SK-N-SH (cell line): ENCODE results near the gene UCK1. TPM values are rescaled to one million over a fixed set of nuclear protein-coding genes. Genes with fewer than 3 reads are reported as not detected.

Experiments used
- CTCF ChIA-PET: fragments of 300-600, 350-600 bp; formaldehyde crosslinking; extraction: SDS; loops from one replicate; lab custom pipeline; 2021; lab: Yijun Ruan, JAX
- POLR2A ChIA-PET: fragments of 350-600 bp; sonication (Branson Sonifier 250); formaldehyde crosslinking; extraction: SDS; loops from one replicate; lab custom pipeline; 2020; ENCODE audit warnings: antibody characterized with exemption, inconsistent platforms; lab: Yijun Ruan, JAX
- DNase-seq: peaks from one replicate; pipeline ENCODE4 v3.0.0; 2012
- H2AFZ ChIP-seq: fragments of 200-600 bp; sonication (generic); 2 replicates; pipeline ENCODE4 v1.8.1; 2016; ENCODE audit warnings: antibody characterized with exemption, mild to moderate bottlenecking, low read depth
- H3F3A ChIP-seq: fragments of 200-600 bp; sonication (generic); replicated peaks from 2 replicates; pipeline ENCODE3; 2016; ENCODE audit warnings: antibody characterized with exemption, mild to moderate bottlenecking; ENCODE audit not compliant: insufficient read depth
- H3K27ac ChIP-seq, 2 experiments: fragments of 200-500 bp in 1 of 2; fragments of 200-600 bp in 1 of 2; sonication (Bioruptor generic) in 1 of 2; sonication (generic), shearing (Covaris generic) in 1 of 2; 2 replicates each; pipeline versions ENCODE4 v1.5.1 to v1.6.1; 2014 to 2016; ENCODE audit warnings: low read depth in 2 of 2, inconsistent platforms in 1 of 2, low read length in 1 of 2, mild to moderate bottlenecking in 1 of 2, mixed read lengths in 1 of 2
- H3K27me3 ChIP-seq: fragments of 200-600 bp; sonication (generic), shearing (Covaris generic); 2 replicates; pipeline ENCODE4 v1.6.1; 2016; ENCODE audit warnings: mixed run types; ENCODE audit not compliant: insufficient read depth
- H3K36me3 ChIP-seq, 2 experiments: fragments of 200-500 bp in 1 of 2; fragments of 200-600 bp in 1 of 2; sonication (Bioruptor generic) in 1 of 2; sonication (generic) in 1 of 2; replicated peaks in 1 of 2; 2 replicates each; pipeline versions ENCODE3 to v1.5.1; 2014 to 2016; ENCODE audit warnings: low read length in 1 of 2, mild to moderate bottlenecking in 1 of 2; ENCODE audit not compliant: insufficient read depth in 2 of 2, control insufficient read depth in 1 of 2
- H3K4me1 ChIP-seq, 2 experiments: fragments of 200-500 bp in 1 of 2; fragments of 200-600 bp in 1 of 2; sonication (Bioruptor generic) in 1 of 2; sonication (generic), shearing (Covaris generic) in 1 of 2; 2 replicates each; pipeline versions ENCODE4 v1.5.1 to v1.6.1; 2014 to 2016; ENCODE audit warnings: low read depth in 1 of 2, low read length in 1 of 2, mixed run types in 1 of 2; ENCODE audit not compliant: insufficient read depth in 2 of 2, control insufficient read depth in 1 of 2
- H3K4me2 ChIP-seq: fragments of 200-600 bp; sonication (generic), shearing (Covaris generic); 2 replicates; pipeline ENCODE4 v1.6.1; 2017; ENCODE audit warnings: mixed run types
- H3K4me3 ChIP-seq, 2 experiments: fragments of 200-500 bp in 1 of 2; fragments of 200-600 bp in 1 of 2; sonication (Bioruptor generic) in 1 of 2; sonication (generic), shearing (Covaris generic) in 1 of 2; 2 replicates each; pipeline versions ENCODE4 v1.5.1 to v1.8.1; 2014 to 2016; ENCODE audit warnings: low read depth in 2 of 2, inconsistent platforms in 1 of 2, low read length in 1 of 2, mild to moderate bottlenecking in 1 of 2, mixed read lengths in 1 of 2, moderate library complexity in 1 of 2
- H3K79me2 ChIP-seq: fragments of 200-600 bp; sonication (generic); 2 replicates; pipeline ENCODE4 v1.8.1; 2017; ENCODE audit warnings: mild to moderate bottlenecking; ENCODE audit not compliant: insufficient read depth
- H3K9ac ChIP-seq: fragments of 200-600 bp; sonication (generic); 2 replicates; pipeline ENCODE4 v1.6.1; 2017; ENCODE audit warnings: mixed run types
- H3K9me2 ChIP-seq: fragments of 200-600 bp; sonication (generic); 2 replicates; pipeline ENCODE4 v1.6.1; 2017; ENCODE audit warnings: mixed run types
- H3K9me3 ChIP-seq: fragments of 200-600 bp; sonication (generic); 2 replicates; pipeline ENCODE4 v1.6.1; 2017; ENCODE audit warnings: mixed run types, mild to moderate bottlenecking, moderate library complexity
- H4K20me1 ChIP-seq: fragments of 200-600 bp; sonication (generic); 2 replicates; pipeline ENCODE4 v1.6.1; 2017; ENCODE audit warnings: mild to moderate bottlenecking, mixed run types; ENCODE audit not compliant: insufficient read depth
- CHD2 ChIP-seq: fragments of 150-350 bp; IDR thresholded peaks from 2 replicates; pipeline ENCODE4 v1.6.1; 2018; ENCODE audit warnings: low read length; ENCODE audit not compliant: partially characterized antibody
- ELF1 ChIP-seq: IDR thresholded peaks from 2 replicates; pipeline ENCODE4 v1.4.0; 2012
- EP300 ChIP-seq, 2 experiments: IDR thresholded peaks; 2 replicates each; pipeline versions ENCODE4 v1.4.0 to v1.6.1; 2012; ENCODE audit warnings: borderline replicate concordance in 1 of 2, low read depth in 1 of 2, low read length in 1 of 2
- EZH2phosphoT487 ChIP-seq: fragments of 200-600 bp; sonication (generic); IDR thresholded peaks from 2 replicates; pipeline ENCODE4 v1.6.1; 2017; ENCODE audit warnings: low read depth, mixed run types, mild to moderate bottlenecking, antibody characterized with exemption, moderate library complexity, borderline replicate concordance
- FOXJ3 ChIP-seq: sonication (generic); formaldehyde crosslinking; IDR thresholded peaks from 2 replicates; pipeline ENCODE4 v1.5.1; 2020; ENCODE audit warnings: mild to moderate bottlenecking, missing genetic modification reagents
- FOXM1 ChIP-seq: IDR thresholded peaks from 2 replicates; pipeline ENCODE4 v1.4.0; 2012; ENCODE audit warnings: low read depth, mild to moderate bottlenecking
- JUND ChIP-seq: IDR thresholded peaks from 2 replicates; pipeline ENCODE4 v1.4.0; 2012
- MEF2A ChIP-seq: IDR thresholded peaks from 2 replicates; pipeline ENCODE4 v1.4.0; 2012; ENCODE audit warnings: low read depth, borderline replicate concordance
- NRF1 ChIP-seq: IDR thresholded peaks from 2 replicates; pipeline ENCODE4 v1.6.1; 2012; ENCODE audit warnings: low read depth, mild to moderate bottlenecking, low read length
- POLR2AphosphoS5 ChIP-seq: IDR thresholded peaks from 2 replicates; pipeline ENCODE4 v1.6.1; 2012; ENCODE audit warnings: low read depth, low read length
- RAD21 ChIP-seq: IDR thresholded peaks from 2 replicates; pipeline ENCODE4 v1.6.1; 2012; ENCODE audit warnings: mild to moderate bottlenecking, low read length
- REST ChIP-seq: IDR thresholded peaks from 2 replicates; pipeline ENCODE4 v1.6.1; 2012; ENCODE audit warnings: mild to moderate bottlenecking, low read depth, low read length, moderate library complexity
- RFX5 ChIP-seq: IDR thresholded peaks from 2 replicates; pipeline ENCODE4 v1.6.1; 2012; ENCODE audit warnings: mild to moderate bottlenecking, improper control_type of control experiment, low read length
- RXRA ChIP-seq: IDR thresholded peaks from 2 replicates; pipeline ENCODE4 v1.4.0; 2012; ENCODE audit warnings: low read depth, mild to moderate bottlenecking, borderline replicate concordance
- SMC3 ChIP-seq: IDR thresholded peaks from 2 replicates; pipeline ENCODE4 v1.6.1; 2012; ENCODE audit warnings: low read depth, low read length, improper control_type of control experiment
- TAF1 ChIP-seq: IDR thresholded peaks from 2 replicates; pipeline ENCODE4 v1.6.1; 2012; ENCODE audit warnings: low read depth, mild to moderate bottlenecking, low read length, moderate library complexity, borderline replicate concordance
- TCF12 ChIP-seq: IDR thresholded peaks from 2 replicates; pipeline ENCODE4 v1.4.0; 2012
- USF1 ChIP-seq: IDR thresholded peaks from 2 replicates; pipeline ENCODE4 v1.4.0; 2012; ENCODE audit warnings: low read depth, borderline replicate concordance
- WGBS: methylation state at CpG from one replicate; pipeline ENCODE4 v1.1.6; 2017; ENCODE audit warnings: low lambda C conversion rate; 5-methylcytosine and 5-hydroxymethylcytosine counted together
- polyA plus RNA-seq, 3 experiments: library from polyadenylated mRNA; depleted of rRNA; stranded (reverse); fragments of >200 nt; gene quantifications; 2 replicates each; pipeline ENCODE4 v1.2.3, GENCODE V29; 2012
- TF ChIP-seq, protein P1 (sequence below): fragments of 150-350 bp; IDR thresholded peaks from 2 replicates; pipeline ENCODE4 v1.6.1; 2016; ENCODE audit warnings: mild to moderate bottlenecking, low read depth, low read length
- TF ChIP-seq, protein P2 (sequence below): fragments of 150-350 bp; IDR thresholded peaks from 2 replicates; pipeline ENCODE4 v1.6.1; 2017; ENCODE audit warnings: antibody characterized with exemption, low read length, low read depth, borderline replicate concordance
- TF ChIP-seq, protein P3 (sequence below): IDR thresholded peaks from 2 replicates; pipeline ENCODE4; 2012

The UCK1 gene
- polyA plus RNA-seq, 1 of the 3 experiments (the other 2 are of a cell fraction), result 32.9 TPM

GRCh38 chr9:131494296-131494870 is 36.7 kb downstream of the UCK1 start:
- no peaks in the 10 kb centered on the region for H3K9me3 ChIP-seq
- ChIA-PET CTCF (interaction anchor here (1.1 to 3.8 kb wide), 2 partner anchors 15 to 144 kb away, joined by 3 to 18 read pairs; no protein-coding TSS in a partner anchor), POLR2A (no interaction called here)
- peaks cover 17% of the 10 kb centered on the region for H3F3A ChIP-seq
- 0 out of 2 replicates have a peak, but pooled peaks cover 4% of the 10 kb centered on the region for H4K20me1 ChIP-seq
- TF ChIP-seq EP300 (IDR thresholded peaks at IDR 0.05; ENCODE audit: borderline replicate concordance in 1 of 2, low read depth in 1 of 2, low read length in 1 of 2), result no peak
- no peak for TF ChIP-seq JUND
- TF ChIP-seq RFX5, result no peak
- TF ChIP-seq TCF12, result no peak
- TF ChIP-seq POLR2AphosphoS5, result no peak
- no peak for TF ChIP-seq REST
- no peak for TF ChIP-seq TAF1
- TF ChIP-seq, protein P1, sequence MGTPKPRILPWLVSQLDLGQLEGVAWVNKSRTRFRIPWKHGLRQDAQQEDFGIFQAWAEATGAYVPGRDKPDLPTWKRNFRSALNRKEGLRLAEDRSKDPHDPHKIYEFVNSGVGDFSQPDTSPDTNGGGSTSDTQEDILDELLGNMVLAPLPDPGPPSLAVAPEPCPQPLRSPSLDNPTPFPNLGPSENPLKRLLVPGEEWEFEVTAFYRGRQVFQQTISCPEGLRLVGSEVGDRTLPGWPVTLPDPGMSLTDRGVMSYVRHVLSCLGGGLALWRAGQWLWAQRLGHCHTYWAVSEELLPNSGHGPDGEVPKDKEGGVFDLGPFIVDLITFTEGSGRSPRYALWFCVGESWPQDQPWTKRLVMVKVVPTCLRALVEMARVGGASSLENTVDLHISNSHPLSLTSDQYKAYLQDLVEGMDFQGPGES, result no peak
- no peak for TF ChIP-seq FOXJ3 (CRISPR knock-in tag)
- H3K9ac ChIP-seq, result no peak overlapping the region
- peaks cover 55 to 100% of the 10 kb centered on the region in 2 experiments for H3K36me3 ChIP-seq
- no peaks in the 10 kb centered on the region for H3K9me2 ChIP-seq
- H3K4me3 ChIP-seq, result no peak overlapping the region
- H3K4me1 ChIP-seq, result peaks cover 0 to 3% of the 10 kb centered on the region in 2 experiments; a peak in 1 of 4 replicates
- H2AFZ ChIP-seq, result no peak overlapping the region
- no peak overlapping the region for H3K4me2 ChIP-seq
- WGBS, result 92% methylated on average over 7 of the region's 22 CpGs
- peaks cover 6% of the 10 kb centered on the region; the same call in 1 of the 2 replicates for H3K79me2 ChIP-seq
- no peak overlapping the region for H3K27ac ChIP-seq
- no peak for DNase-seq
- H3K27me3 ChIP-seq, result no peaks in the 10 kb centered on the region

- no peaks in the 10 kb centered on the region for H3K4me1 ChIP-seq
- 0 out of 2 replicates have a peak, but pooled peaks cover 4% of the 10 kb centered on the region for H4K20me1 ChIP-seq
- H2AFZ ChIP-seq, result no peak overlapping the region
- no peak overlapping the region for H3K4me3 ChIP-seq
- DNase-seq, result no peak
- H3K79me2 ChIP-seq, result peaks cover 13% of the 10 kb centered on the region; the same call in 1 of the 2 replicates
- no peaks in the 10 kb centered on the region for H3K9me3 ChIP-seq
- ChIA-PET POLR2A (no interaction called here), CTCF (interaction anchor here (1.1 to 3.8 kb wide), 3 partner anchors 10 to 142 kb away, joined by 3 to 18 read pairs (median 5); no protein-coding TSS in a partner anchor)
- peaks cover 48 to 99% of the 10 kb centered on the region in 2 experiments for H3K36me3 ChIP-seq
- H3K9ac ChIP-seq, result no peak overlapping the region
- H3K9me2 ChIP-seq, result no peaks in the 10 kb centered on the region
- H3K27ac ChIP-seq, result no peak overlapping the region
- 98% methylated on average over 6 of the region's 6 CpGs for WGBS
- no peak overlapping the region for H3K4me2 ChIP-seq
- TF ChIP-seq RXRA (no peak), NRF1 (no peak), USF1 (no peak), MEF2A (no peak), FOXM1 (no peak), ELF1 (no peak), SMC3 (no peak), EZH2phosphoT487 (no peak), RAD21 (no peak), CHD2 (no peak)
- TF ChIP-seq, protein P2, sequence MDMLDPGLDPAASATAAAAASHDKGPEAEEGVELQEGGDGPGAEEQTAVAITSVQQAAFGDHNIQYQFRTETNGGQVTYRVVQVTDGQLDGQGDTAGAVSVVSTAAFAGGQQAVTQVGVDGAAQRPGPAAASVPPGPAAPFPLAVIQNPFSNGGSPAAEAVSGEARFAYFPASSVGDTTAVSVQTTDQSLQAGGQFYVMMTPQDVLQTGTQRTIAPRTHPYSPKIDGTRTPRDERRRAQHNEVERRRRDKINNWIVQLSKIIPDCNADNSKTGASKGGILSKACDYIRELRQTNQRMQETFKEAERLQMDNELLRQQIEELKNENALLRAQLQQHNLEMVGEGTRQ, result no peak
- TF ChIP-seq, protein P3, sequence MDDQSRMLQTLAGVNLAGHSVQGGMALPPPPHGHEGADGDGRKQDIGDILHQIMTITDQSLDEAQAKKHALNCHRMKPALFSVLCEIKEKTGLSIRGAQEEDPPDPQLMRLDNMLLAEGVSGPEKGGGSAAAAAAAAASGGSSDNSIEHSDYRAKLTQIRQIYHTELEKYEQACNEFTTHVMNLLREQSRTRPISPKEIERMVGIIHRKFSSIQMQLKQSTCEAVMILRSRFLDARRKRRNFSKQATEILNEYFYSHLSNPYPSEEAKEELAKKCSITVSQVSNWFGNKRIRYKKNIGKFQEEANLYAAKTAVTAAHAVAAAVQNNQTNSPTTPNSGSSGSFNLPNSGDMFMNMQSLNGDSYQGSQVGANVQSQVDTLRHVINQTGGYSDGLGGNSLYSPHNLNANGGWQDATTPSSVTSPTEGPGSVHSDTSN, result no peak
- no peaks in the 10 kb centered on the region for H3K27me3 ChIP-seq
- no peaks in the 10 kb centered on the region for H3F3A ChIP-seq
Measured at GRCh38 chr9:131492070-131492469, 39.0 kb downstream of the UCK1 start.
